ENCODE measurements around the gene PAK6.

The PAK6 gene

GRCh38 chr15:40251486-40252140, 12.8 kb downstream of the PAK6 start:
- Histone ChIP-seq H3K36me3 (ENCODE audit: insufficient read depth, low read length) (no peaks in the 10 kb centered on the region), H3K4me3 (ENCODE audit: low read depth in 1 of 2, low read length in 2 of 2) (no peak overlapping the region), H3K9me3 (ENCODE audit: insufficient read depth, low read length, severe bottlenecking) (no peaks in the 10 kb centered on the region), H3K4me1 (ENCODE audit: insufficient read depth, low read length) (no peaks in the 10 kb centered on the region), H4K20me1 (ENCODE audit: insufficient read depth, low read length) (no peaks in the 10 kb centered on the region), H3K27ac (ENCODE audit: low read length) (no peak overlapping the region), H3K79me2 (ENCODE audit: insufficient read depth, low read length) (no peaks in the 10 kb centered on the region), H3K4me2 (ENCODE audit: insufficient read depth, low read length) (no peak overlapping the region), H3K27me3 (ENCODE audit: insufficient read depth, low read length, poor library complexity) (peaks cover 2% of the 10 kb centered on the region), H2AFZ (ENCODE audit: low read depth, low read length) (no peak overlapping the region), H3K9ac (ENCODE audit: low read depth, low read length) (no peak overlapping the region)
- DNase-seq (no peak), ATAC-seq (ENCODE audit: insufficient read depth, low read depth) (no peak)
- TF ChIP-seq, protein P1, sequence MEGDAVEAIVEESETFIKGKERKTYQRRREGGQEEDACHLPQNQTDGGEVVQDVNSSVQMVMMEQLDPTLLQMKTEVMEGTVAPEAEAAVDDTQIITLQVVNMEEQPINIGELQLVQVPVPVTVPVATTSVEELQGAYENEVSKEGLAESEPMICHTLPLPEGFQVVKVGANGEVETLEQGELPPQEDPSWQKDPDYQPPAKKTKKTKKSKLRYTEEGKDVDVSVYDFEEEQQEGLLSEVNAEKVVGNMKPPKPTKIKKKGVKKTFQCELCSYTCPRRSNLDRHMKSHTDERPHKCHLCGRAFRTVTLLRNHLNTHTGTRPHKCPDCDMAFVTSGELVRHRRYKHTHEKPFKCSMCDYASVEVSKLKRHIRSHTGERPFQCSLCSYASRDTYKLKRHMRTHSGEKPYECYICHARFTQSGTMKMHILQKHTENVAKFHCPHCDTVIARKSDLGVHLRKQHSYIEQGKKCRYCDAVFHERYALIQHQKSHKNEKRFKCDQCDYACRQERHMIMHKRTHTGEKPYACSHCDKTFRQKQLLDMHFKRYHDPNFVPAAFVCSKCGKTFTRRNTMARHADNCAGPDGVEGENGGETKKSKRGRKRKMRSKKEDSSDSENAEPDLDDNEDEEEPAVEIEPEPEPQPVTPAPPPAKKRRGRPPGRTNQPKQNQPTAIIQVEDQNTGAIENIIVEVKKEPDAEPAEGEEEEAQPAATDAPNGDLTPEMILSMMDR (IDR thresholded peaks at IDR 0.05; ENCODE audit: borderline replicate concordance, extremely low read depth, low read length, poor library complexity, severe bottlenecking) = no peak
- no peak for TF ChIP-seq EZH2 (IDR thresholded peaks at IDR 0.05; ENCODE audit: borderline replicate concordance, low read depth, low read length, severe bottlenecking)

DNA sequence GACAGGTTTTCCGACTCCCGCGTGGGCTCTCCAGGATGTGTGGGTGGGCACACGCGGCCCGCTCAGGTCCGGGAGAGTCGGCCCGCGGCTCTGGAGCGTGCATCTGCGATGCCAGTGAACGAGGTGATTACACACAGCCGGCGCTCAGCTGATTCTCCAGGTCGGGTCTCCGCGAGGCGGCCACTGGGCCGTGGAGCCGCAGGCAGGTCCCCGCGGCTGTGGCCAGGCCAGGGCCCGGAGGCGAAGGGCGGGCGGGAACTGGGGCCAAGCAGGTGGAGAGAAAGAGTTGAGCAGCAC, 13.2 kb downstream of the PAK6 start:
- no peaks in the 10 kb centered on the region for H3K79me2 ChIP-seq (ENCODE audit: insufficient read depth, low read length)
- H3K4me2 ChIP-seq (ENCODE audit: insufficient read depth, low read length) = no peak overlapping the region
- H3K4me1 ChIP-seq (ENCODE audit: insufficient read depth, low read length) = no peaks in the 10 kb centered on the region
- no peak overlapping the region for H3K4me3 ChIP-seq (ENCODE audit: low read depth in 1 of 2, low read length in 2 of 2)
- H3K27ac ChIP-seq (ENCODE audit: low read length) = no peak overlapping the region
- H3K27me3 ChIP-seq (ENCODE audit: insufficient read depth, low read length, poor library complexity) = peaks cover 2% of the 10 kb centered on the region
- no peaks in the 10 kb centered on the region for H3K36me3 ChIP-seq (ENCODE audit: insufficient read depth, low read length)
- no peak overlapping the region for H2AFZ ChIP-seq (ENCODE audit: low read depth, low read length)
- H3K9me3 ChIP-seq (ENCODE audit: insufficient read depth, low read length, severe bottlenecking) = no peaks in the 10 kb centered on the region
- no peak overlapping the region for H3K9ac ChIP-seq (ENCODE audit: low read depth, low read length)
- TF ChIP-seq, protein P1 (IDR thresholded peaks at IDR 0.05; ENCODE audit: borderline replicate concordance, extremely low read depth, low read length, poor library complexity, severe bottlenecking) = no peak
- TF ChIP-seq EZH2 (IDR thresholded peaks at IDR 0.05; ENCODE audit: borderline replicate concordance, low read depth, low read length, severe bottlenecking) = no peak
- DNase-seq (no peak), ATAC-seq (ENCODE audit: insufficient read depth, low read depth) (no peak)
- no peaks in the 10 kb centered on the region for H4K20me1 ChIP-seq (ENCODE audit: insufficient read depth, low read length)

GRCh38 chr15:40252438-40253166, 13.7 kb downstream of the PAK6 start:
- TF ChIP-seq EZH2 (IDR thresholded peaks at IDR 0.05; ENCODE audit: borderline replicate concordance, low read depth, low read length, severe bottlenecking) = no peak
- TF ChIP-seq, protein P1 (IDR thresholded peaks at IDR 0.05; ENCODE audit: borderline replicate concordance, extremely low read depth, low read length, poor library complexity, severe bottlenecking) = no peak
- H3K4me3 ChIP-seq (ENCODE audit: low read depth in 1 of 2, low read length in 2 of 2) = no peak overlapping the region
- H3K27ac ChIP-seq (ENCODE audit: low read length) = no peak overlapping the region
- no peaks in the 10 kb centered on the region for H3K9me3 ChIP-seq (ENCODE audit: insufficient read depth, low read length, severe bottlenecking)
- H4K20me1 ChIP-seq (ENCODE audit: insufficient read depth, low read length) = no peaks in the 10 kb centered on the region
- H3K9ac ChIP-seq (ENCODE audit: low read depth, low read length) = no peak overlapping the region
- H3K36me3 ChIP-seq (ENCODE audit: insufficient read depth, low read length) = no peaks in the 10 kb centered on the region
- ATAC-seq (ENCODE audit: insufficient read depth, low read depth) (no peak), DNase-seq (no peak)
- no peaks in the 10 kb centered on the region for H3K79me2 ChIP-seq (ENCODE audit: insufficient read depth, low read length)
- no peak overlapping the region for H3K4me2 ChIP-seq (ENCODE audit: insufficient read depth, low read length)
- H2AFZ ChIP-seq (ENCODE audit: low read depth, low read length) = no peak overlapping the region
- H3K4me1 ChIP-seq (ENCODE audit: insufficient read depth, low read length) = no peaks in the 10 kb centered on the region
- H3K27me3 ChIP-seq (ENCODE audit: insufficient read depth, low read length, poor library complexity) = peaks cover 2% of the 10 kb centered on the region

All from DND-41 (cell line).